HepG2 (cell line): ENCODE results near the gene GHRL. TPM values are rescaled to one million over a fixed set of nuclear protein-coding genes. Genes with fewer than 3 reads are reported as not detected.

Experiments
- FOXK1 ChIP-seq: sonication (generic); formaldehyde crosslinking; IDR thresholded peaks from 2 replicates; pipeline ENCODE4 v1.4.0; 2020; ENCODE audit warnings: low read depth, missing genetic modification reagents, borderline replicate concordance
- PPARG ChIP-seq: conservative IDR thresholded peaks from 2 replicates; pipeline ENCODE4 v1.6.1; 2016; ENCODE audit warnings: missing biosample characterization, missing genetic modification reagents
- PTBP1 ChIP-seq: fragments of 200-400 bp; formaldehyde crosslinking; IDR thresholded peaks from 2 replicates; pipeline ENCODE4 v1.6.1; 2018; ENCODE audit warnings: low read length, low read depth; ENCODE audit not compliant: poor library complexity, severe bottlenecking
- RNF2 ChIP-seq: fragments of 450-650 bp; conservative IDR thresholded peaks from 2 replicates; pipeline ENCODE4 v1.6.1; 2016; ENCODE audit warnings: low read depth
- UBTF ChIP-seq: sonication (generic); formaldehyde crosslinking; IDR thresholded peaks from 2 replicates; pipeline ENCODE4 v1.4.0; 2020; ENCODE audit warnings: mild to moderate bottlenecking, missing genetic modification reagents
- ZBTB40 ChIP-seq, 2 experiments: fragments of 450-650 bp in 1 of 2; sonication (generic) in 1 of 2; formaldehyde crosslinking in 1 of 2; IDR thresholded peaks; 2 replicates each; pipeline versions ENCODE4 v1.6.1 to v1.8.0; 2016 to 2022; ENCODE audit warnings: antibody characterized with exemption in 1 of 2, mild to moderate bottlenecking in 1 of 2, missing genetic modification reagents in 1 of 2
- ZBTB43 ChIP-seq: sonication (generic); formaldehyde crosslinking; conservative IDR thresholded peaks from 2 replicates; pipeline ENCODE4 v1.4.0; 2020; ENCODE audit warnings: missing genetic modification reagents
- ZMYM4 ChIP-seq: sonication (generic); formaldehyde crosslinking; IDR thresholded peaks from 2 replicates; pipeline ENCODE4 v1.8.1; 2023; ENCODE audit warnings: mild to moderate bottlenecking, missing genetic modification reagents
- ZNF10 ChIP-seq: sonication (generic); formaldehyde crosslinking; IDR thresholded peaks from 2 replicates; pipeline ENCODE4 v1.4.0; 2020; ENCODE audit warnings: mild to moderate bottlenecking, low read depth, missing genetic modification reagents, borderline replicate concordance
- ZNF362 ChIP-seq: sonication (generic); formaldehyde crosslinking; IDR thresholded peaks from 2 replicates; pipeline ENCODE4 v1.4.0; 2020; ENCODE audit warnings: missing genetic modification reagents, mild to moderate bottlenecking, borderline replicate concordance
- ZNF446 ChIP-seq: sonication (generic); formaldehyde crosslinking; IDR thresholded peaks from 2 replicates; pipeline ENCODE4 v1.5.0; 2020; ENCODE audit warnings: mild to moderate bottlenecking, missing genetic modification reagents
- ZNF558 ChIP-seq: sonication (generic); formaldehyde crosslinking; IDR thresholded peaks from 2 replicates; pipeline ENCODE4 v1.9.0; 2022; ENCODE audit warnings: mild to moderate bottlenecking, missing genetic modification reagents, borderline replicate concordance
- ZNF749 ChIP-seq: sonication (generic); formaldehyde crosslinking; IDR thresholded peaks from 2 replicates; pipeline ENCODE4 v1.8.0; 2022; ENCODE audit warnings: mild to moderate bottlenecking, missing genetic modification reagents, moderate library complexity, borderline replicate concordance
- polyA plus RNA-seq, 8 experiments: library from polyadenylated mRNA; depleted of rRNA in 3 of 8; stranded (reverse) in 7 of 8; unstranded in 1 of 8; fragments of >200 nt; fragmentation: Illumina TruSeq in 4 of 8; extraction: Trizol in 4 of 8; gene quantifications; 2 replicates each; pipeline versions ENCODE4 v1.2.1 to v1.2.3, GENCODE V29; 2011 to 2016; ENCODE audit warnings: low read depth in 4 of 8, missing spikeins in 1 of 8, mixed read lengths in 1 of 8; ENCODE audit not compliant: insufficient read depth in 1 of 8
- total RNA-seq, 5 experiments: library from RNA; depleted of rRNA; stranded (reverse); fragments of >200 nt; fragmentation: Illumina TruSeq; extraction: Trizol; gene quantifications; 2 replicates each; pipeline ENCODE4 v1.2.3, GENCODE V29; 2016; ENCODE audit warnings: low read depth in 1 of 5

GHRL gene
- total and polyA plus RNA-seq, 2 of the 13 experiments (the other 11 are each of a cell fraction or from before 2014, with no cell fraction given), result 0.09 TPM; not detected in 1

GRCh38 chr3:10248184-10248983 lies 44.4 kb downstream of the GHRL start, which contains the start of gene TATDN2 (continued):
- TF ChIP-seq ZBTB40 (IDR thresholded peaks at IDR 0.05), result no peak
- no peak for TF ChIP-seq ZBTB40 (CRISPR knock-in tag; IDR thresholded peaks at IDR 0.05)
- TF ChIP-seq RNF2, result peak; percentile 32; the same call in 1 of the 2 replicates
- TF ChIP-seq ZNF362 (CRISPR knock-in tag), result 0 out of 2 replicates have a peak, but pooled peaks have one; percentile 35
- TF ChIP-seq FOXK1, result peak; percentile 21; the same call in 1 of the 2 replicates
- TF ChIP-seq ZBTB43, result peak; percentile 43; the same call in 1 of the 2 replicates
- TF ChIP-seq ZMYM4 (CRISPR knock-in tag), result peak; percentile 86
- peak; percentile 78; the same call in 1 of the 2 replicates for TF ChIP-seq UBTF (CRISPR knock-in tag)
- no peak for TF ChIP-seq ZNF10 (CRISPR knock-in tag)
- TF ChIP-seq PPARG (CRISPR knock-in tag), result peak; percentile 43; the same call in 1 of the 2 replicates
- peak; percentile 29; the same call in 1 of the 2 replicates for TF ChIP-seq ZNF558
- TF ChIP-seq ZNF446, result peak; percentile 35; the same call in 1 of the 2 replicates
- peak; percentile 53 for TF ChIP-seq PTBP1
- TF ChIP-seq ZNF749, result peak; percentile 60; the same call in 1 of the 2 replicates
